ENCODE results near the gene HS3ST2. TPM values are rescaled to one million over a fixed set of nuclear protein-coding genes. Genes with fewer than 3 reads are reported as not detected.

Gene HS3ST2
- total and polyA plus RNA-seq, 2 donors (not counting 3 experiments of a cell fraction or from before 2014, with no cell fraction given): not detected

- intact Hi-C loops (cut with micrococcal nuclease) (no loop called here), dilution Hi-C loops (cut with MboI; ENCODE audit: extremely low pct_ligation_motif_present, low sequenced_read_pairs) (no loop called here)
- DNase-seq (ENCODE audit: low read depth, low spot score): no peak
- Histone ChIP-seq H3K27me3 (ENCODE audit: control insufficient read depth in 2 of 2, insufficient read depth in 2 of 2, low read length in 2 of 2) (no peaks in the 10 kb centered on the region), H3K9me1 (replicated peaks; ENCODE audit: control insufficient read depth, extremely low read depth, insufficient read depth, low read length) (no peaks in the 10 kb centered on the region), H3K36me3 (ENCODE audit: control insufficient read depth in 2 of 2, extremely low read depth in 1 of 2, insufficient read depth in 2 of 2, low read length in 2 of 2) (no peaks in the 10 kb centered on the region), H2AFZ (ENCODE audit: low read depth, low read length) (no peak overlapping the region), H3K4me2 (ENCODE audit: insufficient read depth, low read length) (no peak overlapping the region), H3K9ac (replicated peaks; ENCODE audit: extremely low read depth, insufficient read depth, low read length) (no peak overlapping the region), H3K79me2 (ENCODE audit: control insufficient read depth, insufficient read depth, low read length) (no peaks in the 10 kb centered on the region), H3K9me3 (replicated peaks; ENCODE audit: control insufficient read depth, insufficient read depth, low read length) (no peaks in the 10 kb centered on the region), H3K4me3 (replicated peaks in 1 of 3; ENCODE audit: insufficient read depth in 1 of 3, low read depth in 1 of 3, low read length in 3 of 3) (no peak overlapping the region), H4K20me1 (replicated peaks; ENCODE audit: control insufficient read depth, extremely low read depth, insufficient read depth, low read length) (no peaks in the 10 kb centered on the region), H3K27ac (ENCODE audit: insufficient read depth, low read depth, low read length) (no peak overlapping the region), H3K4me1 (ENCODE audit: control insufficient read depth, extremely low read depth, insufficient read depth, low read length) (no peaks in the 10 kb centered on the region)
- no peak for FAIRE-seq
- TF ChIP-seq JUN (IDR thresholded peaks at IDR 0.05; ENCODE audit: borderline replicate concordance, insufficient read depth, insufficient read length, low read depth) (no peak), POLR2A (IDR thresholded peaks at IDR 0.05; ENCODE audit: low read depth, low read length) (no peak), CTCF (IDR thresholded peaks at IDR 0.05; ENCODE audit: extremely low read depth in 1 of 2, insufficient read depth in 1 of 2, low read depth in 1 of 2, low read length in 2 of 2) (no peak), EZH2 (IDR thresholded peaks at IDR 0.05; ENCODE audit: borderline replicate concordance, low read depth, low read length, severe bottlenecking) (no peak), MYC (IDR thresholded peaks at IDR 0.05; ENCODE audit: low read depth, low read length) (no peak), GATA2 (IDR thresholded peaks at IDR 0.05; ENCODE audit: insufficient read depth, insufficient read length, low read depth, low read length) (no peak), FOS (IDR thresholded peaks at IDR 0.05; ENCODE audit: borderline replicate concordance, insufficient read depth, low read length) (no peak), POLR2AphosphoS5 (IDR thresholded peaks at IDR 0.05; ENCODE audit: insufficient read depth, low read depth, low read length) (no peak)
- TF ChIP-seq, protein P1, sequence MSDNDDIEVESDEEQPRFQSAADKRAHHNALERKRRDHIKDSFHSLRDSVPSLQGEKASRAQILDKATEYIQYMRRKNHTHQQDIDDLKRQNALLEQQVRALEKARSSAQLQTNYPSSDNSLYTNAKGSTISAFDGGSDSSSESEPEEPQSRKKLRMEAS (IDR thresholded peaks at IDR 0.05; ENCODE audit: insufficient read depth, insufficient read length): no peak
- BruUV-seq (replicated peaks): no TSS peak
- CTCF ChIA-PET: interaction anchor here (1.7 kb wide), 1 partner anchor 56 kb away, joined by 4 read pairs; no protein-coding TSS in a partner anchor
- POLR2A ChIA-PET: no interaction called here
These were observed 141.6 kb downstream of the HS3ST2 start for GRCh38 chr16:22955461-22956070.

Measured in endothelial cell of umbilical vein (primary cell).